SK-N-SH (cell line): ENCODE results near the gene OR6C65. TPM values are rescaled to one million over a fixed set of nuclear protein-coding genes. Genes with fewer than 3 reads are reported as not detected.
"Not testable (repeated sequence)": the region's sequence is repeated elsewhere in the genome, so short reads cannot be mapped to it uniquely, and the experiment has no call there.

Experiments
- CTCF ChIA-PET: fragments of 300-600, 350-600 bp; formaldehyde crosslinking; extraction: SDS; loops from one replicate; lab custom pipeline; 2021; lab: Yijun Ruan, JAX
- POLR2A ChIA-PET: fragments of 350-600 bp; sonication (Branson Sonifier 250); formaldehyde crosslinking; extraction: SDS; loops from one replicate; lab custom pipeline; 2020; ENCODE audit warnings: antibody characterized with exemption, inconsistent platforms; lab: Yijun Ruan, JAX
- DNase-seq: peaks from one replicate; pipeline ENCODE4 v3.0.0; 2012
- H2AFZ ChIP-seq: fragments of 200-600 bp; sonication (generic); 2 replicates; pipeline ENCODE4 v1.8.1; 2016; ENCODE audit warnings: antibody characterized with exemption, mild to moderate bottlenecking, low read depth
- H3F3A ChIP-seq: fragments of 200-600 bp; sonication (generic); replicated peaks from 2 replicates; pipeline ENCODE3; 2016; ENCODE audit warnings: antibody characterized with exemption, mild to moderate bottlenecking; ENCODE audit not compliant: insufficient read depth
- H3K27ac ChIP-seq, 2 experiments: fragments of 200-500 bp in 1 of 2; fragments of 200-600 bp in 1 of 2; sonication (Bioruptor generic) in 1 of 2; sonication (generic), shearing (Covaris generic) in 1 of 2; 2 replicates each; pipeline versions ENCODE4 v1.5.1 to v1.6.1; 2014 to 2016; ENCODE audit warnings: low read depth in 2 of 2, inconsistent platforms in 1 of 2, low read length in 1 of 2, mild to moderate bottlenecking in 1 of 2, mixed read lengths in 1 of 2
- H3K27me3 ChIP-seq: fragments of 200-600 bp; sonication (generic), shearing (Covaris generic); 2 replicates; pipeline ENCODE4 v1.6.1; 2016; ENCODE audit warnings: mixed run types; ENCODE audit not compliant: insufficient read depth
- H3K36me3 ChIP-seq, 2 experiments: fragments of 200-500 bp in 1 of 2; fragments of 200-600 bp in 1 of 2; sonication (Bioruptor generic) in 1 of 2; sonication (generic) in 1 of 2; replicated peaks in 1 of 2; 2 replicates each; pipeline versions ENCODE3 to v1.5.1; 2014 to 2016; ENCODE audit warnings: low read length in 1 of 2, mild to moderate bottlenecking in 1 of 2; ENCODE audit not compliant: insufficient read depth in 2 of 2, control insufficient read depth in 1 of 2
- H3K4me1 ChIP-seq, 2 experiments: fragments of 200-500 bp in 1 of 2; fragments of 200-600 bp in 1 of 2; sonication (Bioruptor generic) in 1 of 2; sonication (generic), shearing (Covaris generic) in 1 of 2; 2 replicates each; pipeline versions ENCODE4 v1.5.1 to v1.6.1; 2014 to 2016; ENCODE audit warnings: low read depth in 1 of 2, low read length in 1 of 2, mixed run types in 1 of 2; ENCODE audit not compliant: insufficient read depth in 2 of 2, control insufficient read depth in 1 of 2
- H3K4me2 ChIP-seq: fragments of 200-600 bp; sonication (generic), shearing (Covaris generic); 2 replicates; pipeline ENCODE4 v1.6.1; 2017; ENCODE audit warnings: mixed run types
- H3K4me3 ChIP-seq, 2 experiments: fragments of 200-500 bp in 1 of 2; fragments of 200-600 bp in 1 of 2; sonication (Bioruptor generic) in 1 of 2; sonication (generic), shearing (Covaris generic) in 1 of 2; 2 replicates each; pipeline versions ENCODE4 v1.5.1 to v1.8.1; 2014 to 2016; ENCODE audit warnings: low read depth in 2 of 2, inconsistent platforms in 1 of 2, low read length in 1 of 2, mild to moderate bottlenecking in 1 of 2, mixed read lengths in 1 of 2, moderate library complexity in 1 of 2
- H3K79me2 ChIP-seq: fragments of 200-600 bp; sonication (generic); 2 replicates; pipeline ENCODE4 v1.8.1; 2017; ENCODE audit warnings: mild to moderate bottlenecking; ENCODE audit not compliant: insufficient read depth
- H3K9ac ChIP-seq: fragments of 200-600 bp; sonication (generic); 2 replicates; pipeline ENCODE4 v1.6.1; 2017; ENCODE audit warnings: mixed run types
- H3K9me2 ChIP-seq: fragments of 200-600 bp; sonication (generic); 2 replicates; pipeline ENCODE4 v1.6.1; 2017; ENCODE audit warnings: mixed run types
- H3K9me3 ChIP-seq: fragments of 200-600 bp; sonication (generic); 2 replicates; pipeline ENCODE4 v1.6.1; 2017; ENCODE audit warnings: mixed run types, mild to moderate bottlenecking, moderate library complexity
- H4K20me1 ChIP-seq: fragments of 200-600 bp; sonication (generic); 2 replicates; pipeline ENCODE4 v1.6.1; 2017; ENCODE audit warnings: mild to moderate bottlenecking, mixed run types; ENCODE audit not compliant: insufficient read depth
- CTCF ChIP-seq: fragments of 200-600 bp; sonication (generic); IDR thresholded peaks from 2 replicates; pipeline ENCODE4 v1.6.1; 2017; ENCODE audit warnings: antibody characterized with exemption, mild to moderate bottlenecking, moderate library complexity
- FOSL2 ChIP-seq: IDR thresholded peaks from 2 replicates; pipeline ENCODE4 v1.4.0; 2012; ENCODE audit warnings: low read depth, mild to moderate bottlenecking, moderate library complexity, borderline replicate concordance
- IRF3 ChIP-seq: fragments of 150-350 bp; IDR thresholded peaks from 2 replicates; pipeline ENCODE4 v1.6.1; 2016; ENCODE audit warnings: mild to moderate bottlenecking, low read depth, low read length
- JUND ChIP-seq: IDR thresholded peaks from 2 replicates; pipeline ENCODE4 v1.4.0; 2012
- MAX ChIP-seq: IDR thresholded peaks from 2 replicates; pipeline ENCODE4 v1.4.0; 2012; ENCODE audit warnings: low read depth
- MEF2A ChIP-seq: IDR thresholded peaks from 2 replicates; pipeline ENCODE4 v1.4.0; 2012; ENCODE audit warnings: low read depth, borderline replicate concordance
- NFIC ChIP-seq: IDR thresholded peaks from 2 replicates; pipeline ENCODE4 v1.4.0; 2012; ENCODE audit warnings: borderline replicate concordance
- RCOR1 ChIP-seq: fragments of 150-350 bp; IDR thresholded peaks from 2 replicates; pipeline ENCODE4 v1.6.1; 2017; ENCODE audit warnings: antibody characterized with exemption, low read length
- RFX5 ChIP-seq: IDR thresholded peaks from 2 replicates; pipeline ENCODE4 v1.6.1; 2012; ENCODE audit warnings: mild to moderate bottlenecking, improper control_type of control experiment, low read length
- SIN3A ChIP-seq: IDR thresholded peaks from 2 replicates; pipeline ENCODE4 v1.6.1; 2012; ENCODE audit warnings: low read depth, mild to moderate bottlenecking, low read length, moderate library complexity, borderline replicate concordance
- TCF12 ChIP-seq: IDR thresholded peaks from 2 replicates; pipeline ENCODE4 v1.4.0; 2012
- USF1 ChIP-seq: IDR thresholded peaks from 2 replicates; pipeline ENCODE4 v1.4.0; 2012; ENCODE audit warnings: low read depth, borderline replicate concordance
- ZBTB33 ChIP-seq: IDR thresholded peaks from 2 replicates; pipeline ENCODE4 v1.4.0; 2012; ENCODE audit warnings: low read depth, borderline replicate concordance
- WGBS: methylation state at CpG from one replicate; pipeline ENCODE4 v1.1.6; 2017; ENCODE audit warnings: low lambda C conversion rate; 5-methylcytosine and 5-hydroxymethylcytosine counted together
- polyA plus RNA-seq, 3 experiments: library from polyadenylated mRNA; depleted of rRNA; stranded (reverse); fragments of >200 nt; gene quantifications; 2 replicates each; pipeline ENCODE4 v1.2.3, GENCODE V29; 2012

OR6C65 gene
- polyA plus RNA-seq, 1 of the 3 experiments (the other 2 are of a cell fraction): not detected

DNA sequence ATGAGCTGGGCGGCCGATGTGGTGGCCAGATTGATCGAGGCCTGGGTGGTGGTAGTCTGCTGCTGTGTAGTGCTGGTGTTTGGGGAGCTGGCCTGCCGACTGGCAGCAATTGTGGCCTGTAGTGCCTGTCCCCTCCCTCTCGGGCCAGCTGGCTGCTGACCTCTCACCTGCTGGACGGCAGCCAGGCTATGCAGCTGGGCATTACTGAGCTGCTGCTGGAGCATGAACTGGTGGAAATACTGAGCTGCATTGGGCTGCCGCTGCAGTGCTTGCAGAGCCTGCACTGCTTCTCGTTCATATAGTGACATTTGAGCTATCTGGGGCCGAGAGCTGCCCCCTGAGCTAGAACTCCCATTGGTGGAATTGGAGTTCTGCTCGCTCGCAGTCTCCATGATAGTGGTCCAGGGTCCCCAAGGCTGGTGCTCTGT is 14.1 kb downstream of the OR6C65 start:
- H3K79me2 ChIP-seq, H3K4me3 ChIP-seq, CTCF ChIA-PET, POLR2A ChIA-PET, H3F3A ChIP-seq, H3K9me2 ChIP-seq, H2AFZ ChIP-seq, H3K27ac ChIP-seq, H3K9me3 ChIP-seq, H3K36me3 ChIP-seq, H3K27me3 ChIP-seq, DNase-seq, H3K9ac ChIP-seq, H3K4me1 ChIP-seq, H4K20me1 ChIP-seq, H3K4me2 ChIP-seq: not testable (repeated sequence)
- WGBS: 40% methylated on average over 3 of the region's 11 CpGs

DNA sequence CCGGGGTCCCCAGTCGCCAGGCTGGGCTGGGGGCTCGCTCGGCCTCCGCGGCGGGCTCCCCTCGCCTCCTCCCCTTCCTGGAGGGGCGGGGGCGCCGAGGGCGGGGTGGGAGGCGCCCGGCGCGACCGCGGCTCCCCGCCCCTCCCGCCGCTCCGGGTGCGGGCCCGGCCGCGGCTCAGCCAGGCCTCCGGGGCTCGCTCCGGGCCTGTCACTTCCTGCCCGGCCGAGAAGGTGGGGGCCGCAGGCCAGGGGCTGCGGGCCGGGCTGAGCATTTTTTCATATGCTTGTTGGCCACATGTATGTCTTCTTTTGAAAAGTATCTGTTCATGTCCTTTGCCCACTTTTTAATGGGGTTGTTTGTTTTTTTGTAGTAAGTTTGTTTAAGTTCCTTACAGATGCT is 14.6 kb downstream of the OR6C65 start:
- H3K9ac ChIP-seq, H3K4me1 ChIP-seq, POLR2A ChIA-PET, H3K9me3 ChIP-seq, H3F3A ChIP-seq, H3K36me3 ChIP-seq, DNase-seq, H3K9me2 ChIP-seq, H3K79me2 ChIP-seq, H3K27me3 ChIP-seq, H3K27ac ChIP-seq, H3K4me2 ChIP-seq, H4K20me1 ChIP-seq, H3K4me3 ChIP-seq: not testable (repeated sequence)
- CTCF ChIA-PET: interaction anchor here (0.8 kb wide), 1 partner anchor 226 kb away, joined by 3 read pairs; no protein-coding TSS in a partner anchor
- 0 out of 2 replicates have a peak overlapping the region, but pooled peaks have one; percentile 46 for H2AFZ ChIP-seq
- WGBS: 10% methylated on average over 5 of the region's 34 CpGs

GRCh38 chr12:55416961-55417360 is 16.6 kb downstream of the OR6C65 start:
- Histone ChIP-seq H3K4me2 (no peak overlapping the region), H3K9me3 (no peaks in the 10 kb centered on the region), H3K9ac (no peak overlapping the region), H3K36me3 (no peaks in the 10 kb centered on the region), H3K79me2 (no peaks in the 10 kb centered on the region), H4K20me1 (no peaks in the 10 kb centered on the region), H3K27ac (no peak overlapping the region), H3K4me1 (no peaks in the 10 kb centered on the region), H3K9me2 (no peaks in the 10 kb centered on the region), H3F3A (no peaks in the 10 kb centered on the region), H2AFZ (no peak overlapping the region), H3K4me3 (no peak overlapping the region), H3K27me3 (no peaks in the 10 kb centered on the region)
- WGBS: 6% methylated on average over 1 of the region's 1 CpG
- CTCF ChIA-PET: no interaction called here
- POLR2A ChIA-PET: no interaction called here
- no peak for DNase-seq
- TF ChIP-seq NFIC: no peak
- no peak for TF ChIP-seq IRF3
- TF ChIP-seq MAX: no peak
- TF ChIP-seq JUND: no peak
- no peak for TF ChIP-seq RCOR1
- TF ChIP-seq MEF2A: no peak
- no peak for TF ChIP-seq CTCF
- no peak for TF ChIP-seq USF1
- TF ChIP-seq FOSL2: no peak
- TF ChIP-seq RFX5: no peak
- no peak for TF ChIP-seq ZBTB33
- no peak for TF ChIP-seq SIN3A
- TF ChIP-seq TCF12: no peak
